Activated CD8-positive, alpha-beta memory T cell treated with anti-CD3 and anti-CD28 coated beads, Interleukin-2, amount 50 U/mL, for 1 hour (primary cell): ENCODE measurements around the gene OXCT1.
"Not testable (repeated sequence)": the region's sequence is repeated elsewhere in the genome, so short reads cannot be mapped to it uniquely, and the experiment has no call there.

Source experiments
- DNase-seq: peaks from one replicate; pipeline ENCODE4 v3.0.0-alpha.2; 2020; ENCODE audit errors: extremely low read depth

OXCT1 gene

GRCh38 chr5:41716382-41716781 is 153.8 kb downstream of the OXCT1 start:
- no peak for DNase-seq

GRCh38 chr5:41714446-41714845 is 155.8 kb downstream of the OXCT1 start:
- DNase-seq: not testable (repeated sequence)

GRCh38 chr5:41708604-41708940 is 161.7 kb downstream of the OXCT1 start:
- no peak for DNase-seq

- no peak for DNase-seq
Measured at GRCh38 chr5:41707853-41708603, 162.2 kb downstream of the OXCT1 start.

- DNase-seq: no peak
Measured at GRCh38 chr5:41695920-41696582, 174.2 kb downstream of the OXCT1 start.

- DNase-seq: no peak
Measured at GRCh38 chr5:41686767-41687166, 183.5 kb downstream of the OXCT1 start.

GRCh38 chr5:41686191-41686590 is 184.0 kb downstream of the OXCT1 start:
- no peak for DNase-seq

DNA sequence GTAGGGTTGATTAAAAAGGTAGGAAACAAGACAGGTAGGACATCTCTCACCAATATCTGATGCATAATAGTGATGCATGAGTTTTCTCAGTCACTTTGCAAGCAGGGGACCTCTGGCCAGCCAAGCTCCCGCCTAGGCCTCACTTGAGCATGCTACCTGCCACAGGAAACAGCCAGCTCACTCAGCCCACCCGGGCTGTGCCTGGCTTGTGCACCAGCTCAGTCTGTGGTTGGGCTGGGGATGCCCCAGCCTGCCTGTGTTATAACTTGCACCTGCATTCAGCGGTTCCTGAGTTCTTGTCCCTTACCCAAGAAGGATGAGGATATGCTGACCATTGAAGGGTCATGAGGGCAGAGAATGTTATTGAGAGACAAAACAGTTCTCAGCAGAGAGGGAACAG is 187.0 kb downstream of the OXCT1 start:
- no peak for DNase-seq

DNA sequence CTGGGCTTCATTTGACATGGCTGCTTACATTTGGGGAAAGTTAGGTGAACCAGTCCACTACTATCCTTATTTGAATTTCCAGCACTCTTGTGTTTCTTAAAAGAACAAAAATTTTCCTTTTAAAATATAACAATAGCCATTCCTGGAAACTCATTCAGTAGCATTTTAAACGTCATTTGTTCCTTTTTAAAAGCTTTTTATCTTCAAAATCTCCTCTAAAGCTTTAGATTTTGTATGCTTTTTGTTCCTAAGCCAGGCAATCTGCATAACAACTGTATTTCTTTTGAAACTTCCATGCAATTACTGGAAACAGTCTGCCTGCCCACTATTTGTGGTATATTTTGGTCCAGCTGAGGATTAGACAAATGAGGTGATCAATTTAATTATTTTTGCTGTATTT is 187.6 kb downstream of the OXCT1 start:
- no peak for DNase-seq

GRCh38 chr5:41681840-41682239 is 188.4 kb downstream of the OXCT1 start:
- DNase-seq: no peak
